IMR-90 (cell line): ENCODE results near the gene OPCML. TPM values are rescaled to one million over a fixed set of nuclear protein-coding genes. Genes with fewer than 3 reads are reported as not detected.

ENCODE experiments used
- ATAC-seq: fragments of 200-7000 bp; cut with Tn5 transposase; 2 replicates; pipeline ENCODE4 v1.9.1; 2020; ENCODE audit warnings: low read depth, mild to moderate bottlenecking, moderate library complexity
- BruUV-seq: library from RNA; stranded (reverse); fragments of 400-500 nt; replicated peaks from 2 replicates; lab custom pipeline; 2021; lab: Mats Ljungman, UMichigan
- CTCF ChIA-PET: fragments of 300-600 bp; formaldehyde crosslinking; extraction: SDS; loops from one replicate; lab custom pipeline; 2021; ENCODE audit warnings: antibody characterized with exemption; lab: Yijun Ruan, JAX
- POLR2A ChIA-PET: fragments of 300-600 bp; sonication (Branson Sonifier 250); formaldehyde crosslinking; loops from one replicate; lab custom pipeline; 2022; ENCODE audit warnings: antibody characterized with exemption; ENCODE audit not compliant: unreplicated experiment; lab: Charles Lee
- DNase-seq: peaks from one replicate; pipeline ENCODE4 v3.0.0; 2013
- H2AFZ ChIP-seq: replicated peaks from 2 replicates; pipeline ENCODE3; 2013; ENCODE audit warnings: low read length, mild to moderate bottlenecking; ENCODE audit not compliant: poor library complexity
- H2AK5ac ChIP-seq: 2 replicates; pipeline ENCODE4 v1.6.1; 2013; ENCODE audit warnings: low read depth, low read length, inconsistent platforms
- H2AK9ac ChIP-seq: replicated peaks from 2 replicates; pipeline ENCODE3; 2013; ENCODE audit warnings: mild to moderate bottlenecking, low read depth, low read length, moderate library complexity; ENCODE audit not compliant: poor library complexity
- H2BK120ac ChIP-seq: 2 replicates; pipeline ENCODE4 v1.6.1; 2013; ENCODE audit warnings: low read depth, low read length, inconsistent platforms
- H2BK15ac ChIP-seq: 3 replicates; pipeline ENCODE4 v1.6.1; 2013; ENCODE audit warnings: low read depth, low read length, inconsistent platforms
- H2BK20ac ChIP-seq: 2 replicates; pipeline ENCODE4 v1.6.1; 2013; ENCODE audit warnings: low read depth, mild to moderate bottlenecking, inconsistent platforms, low read length, moderate library complexity
- H2BK5ac ChIP-seq: 2 replicates; pipeline ENCODE4 v1.6.1; 2013; ENCODE audit warnings: mild to moderate bottlenecking, low read depth, low read length, inconsistent platforms; ENCODE audit not compliant: poor library complexity, severe bottlenecking
- H3K14ac ChIP-seq: replicated peaks from 2 replicates; pipeline ENCODE4 v1.6.1; 2013; ENCODE audit warnings: low read depth, low read length, inconsistent platforms
- H3K18ac ChIP-seq: 2 replicates; pipeline ENCODE4 v1.6.1; 2013; ENCODE audit warnings: low read depth, low read length, control low read depth
- H3K23ac ChIP-seq: 2 replicates; pipeline ENCODE4 v1.6.1; 2013; ENCODE audit warnings: low read depth, low read length, inconsistent platforms
- H3K27ac ChIP-seq: 2 replicates; pipeline ENCODE4 v1.5.1; 2013; ENCODE audit warnings: mild to moderate bottlenecking, control low read depth, low read length; ENCODE audit not compliant: insufficient read depth
- H3K27me3 ChIP-seq: 2 replicates; pipeline ENCODE4 v1.6.1; 2013; ENCODE audit warnings: low read length; ENCODE audit not compliant: control insufficient read depth, insufficient read depth
- H3K36me3 ChIP-seq: 2 replicates; pipeline ENCODE4 v1.6.1; 2013; ENCODE audit warnings: low read length, mixed read lengths; ENCODE audit not compliant: control insufficient read depth, insufficient read depth
- H3K4ac ChIP-seq: 2 replicates; pipeline ENCODE4 v1.6.1; 2013; ENCODE audit warnings: low read depth, low read length, inconsistent platforms
- H3K4me1 ChIP-seq: 2 replicates; pipeline ENCODE4 v1.6.1; 2013; ENCODE audit warnings: low read length, mixed read lengths; ENCODE audit not compliant: control insufficient read depth, insufficient read depth
- H3K4me2 ChIP-seq: 2 replicates; pipeline ENCODE4 v1.6.1; 2013; ENCODE audit warnings: low read depth, mild to moderate bottlenecking, control low read depth, low read length, moderate library complexity
- H3K4me3 ChIP-seq: 2 replicates; pipeline ENCODE4 v1.5.1; 2013; ENCODE audit warnings: low read depth, mild to moderate bottlenecking, control low read depth, low read length, moderate library complexity; ENCODE audit not compliant: insufficient read depth
- H3K56ac ChIP-seq: 2 replicates; pipeline ENCODE4 v1.6.1; 2013; ENCODE audit warnings: low read length, inconsistent platforms; ENCODE audit not compliant: insufficient read depth; ENCODE audit errors: extremely low read depth
- H3K79me1 ChIP-seq, 2 experiments: 2 replicates each; pipeline ENCODE4 v1.6.1; 2013; ENCODE audit warnings: low read length in 2 of 2, inconsistent platforms in 1 of 2, low read depth in 1 of 2
- H3K9ac ChIP-seq: 2 replicates; pipeline ENCODE4 v1.6.1; 2013; ENCODE audit warnings: low read depth, low read length, control low read depth
- H3K9me1 ChIP-seq: 2 replicates; pipeline ENCODE4 v1.6.1; 2013; ENCODE audit warnings: low read length, inconsistent platforms; ENCODE audit not compliant: insufficient read depth
- H3K9me3 ChIP-seq: 2 replicates; pipeline ENCODE4 v1.6.1; 2013; ENCODE audit warnings: low read length; ENCODE audit not compliant: control insufficient read depth, insufficient read depth
- H4K20me1 ChIP-seq: 2 replicates; pipeline ENCODE4 v1.6.1; 2013; ENCODE audit warnings: low read length, inconsistent platforms; ENCODE audit not compliant: insufficient read depth
- H4K5ac ChIP-seq: 2 replicates; pipeline ENCODE4 v1.6.1; 2013; ENCODE audit warnings: mild to moderate bottlenecking, low read depth, low read length, control low read depth
- H4K8ac ChIP-seq, 2 experiments: 2 replicates each; pipeline ENCODE4 v1.6.1; 2013; ENCODE audit warnings: low read depth in 2 of 2, low read length in 2 of 2, control low read depth in 1 of 2, inconsistent platforms in 1 of 2
- H4K91ac ChIP-seq: 2 replicates; pipeline ENCODE4 v1.6.1; 2013; ENCODE audit warnings: low read depth, low read length, inconsistent platforms; ENCODE audit not compliant: insufficient read depth
- BHLHE40 ChIP-seq: fragments of 150-350 bp; IDR thresholded peaks from 2 replicates; pipeline ENCODE4 v1.6.1; 2016; ENCODE audit warnings: mild to moderate bottlenecking, low read depth, low read length
- CEBPB ChIP-seq: IDR thresholded peaks from 2 replicates; pipeline ENCODE4 v1.6.1; 2012; ENCODE audit warnings: low read depth, low read length, improper control_type of control experiment
- CHD1 ChIP-seq: IDR thresholded peaks from 2 replicates; pipeline ENCODE4 v1.6.1; 2012; ENCODE audit warnings: low read depth, low read length, improper control_type of control experiment
- CTCF ChIP-seq: conservative IDR thresholded peaks from 2 replicates; pipeline ENCODE4 v1.5.1; 2012; ENCODE audit warnings: mild to moderate bottlenecking, low read depth, low read length, improper control_type of control experiment
- FOS ChIP-seq: fragments of 150-350 bp; IDR thresholded peaks from 2 replicates; pipeline ENCODE4 v1.6.1; 2016; ENCODE audit warnings: low read depth, low read length
- MAFK ChIP-seq: IDR thresholded peaks from 2 replicates; pipeline ENCODE4 v1.6.1; 2012; ENCODE audit warnings: low read depth, low read length, improper control_type of control experiment
- MAZ ChIP-seq: IDR thresholded peaks from 2 replicates; pipeline ENCODE4 v1.6.1; 2012; ENCODE audit warnings: low read depth, mild to moderate bottlenecking, low read length, improper control_type of control experiment, moderate library complexity, borderline replicate concordance
- MXI1 ChIP-seq: IDR thresholded peaks from 2 replicates; pipeline ENCODE4 v1.6.1; 2012; ENCODE audit warnings: low read depth, mild to moderate bottlenecking, low read length, moderate library complexity, borderline replicate concordance
- NFE2L2 ChIP-seq: fragments of 150-350 bp; IDR thresholded peaks from 2 replicates; pipeline ENCODE4 v1.6.1; 2016; ENCODE audit warnings: low read depth, mild to moderate bottlenecking, low read length
- POLR2A ChIP-seq: IDR thresholded peaks from 2 replicates; pipeline ENCODE4 v1.6.1; 2012; ENCODE audit warnings: mild to moderate bottlenecking, low read depth, low read length
- RAD21 ChIP-seq: IDR thresholded peaks from 2 replicates; pipeline ENCODE4 v1.6.1; 2012; ENCODE audit warnings: low read length, improper control_type of control experiment
- RCOR1 ChIP-seq: IDR thresholded peaks from 2 replicates; pipeline ENCODE4 v1.6.1; 2012; ENCODE audit warnings: mild to moderate bottlenecking, low read length, improper control_type of control experiment; ENCODE audit not compliant: insufficient replicate concordance
- RFX5 ChIP-seq: IDR thresholded peaks from 2 replicates; pipeline ENCODE4 v1.8.0; 2012; ENCODE audit warnings: low read depth, mild to moderate bottlenecking, low read length, moderate library complexity
- SMC3 ChIP-seq: fragments of 150-350 bp; IDR thresholded peaks from 2 replicates; pipeline ENCODE4 v1.6.1; 2016; ENCODE audit warnings: low read depth, mild to moderate bottlenecking, antibody characterized with exemption, low read length, moderate library complexity
- USF2 ChIP-seq: fragments of 150-350 bp; IDR thresholded peaks from 2 replicates; pipeline ENCODE4 v1.6.1; 2017; ENCODE audit warnings: mild to moderate bottlenecking, antibody characterized with exemption, low read length, low read depth
- WGBS, 2 experiments: methylation state at CpG; one replicate each; pipeline versions ENCODE4 v1.1.5 to v1.1.7; 2013; ENCODE audit warnings: missing lambda C conversion rate in 2 of 2; ENCODE audit not compliant: insufficient read length in 1 of 2; ENCODE audit errors: extremely low coverage in 2 of 2; 5-methylcytosine and 5-hydroxymethylcytosine counted together
- dilution Hi-C: fragments of 300-500 bp; cut with HindIII; formaldehyde crosslinking; loops from one replicate; pipeline ENCODE4 v1.14.3; 2018; ENCODE audit warnings: low sequenced_read_pairs; ENCODE audit not compliant: unreplicated experiment
- in situ Hi-C: fragments of 300-500 bp; cut with MboI; formaldehyde crosslinking; loops from 3 replicates; pipeline ENCODE4 v1.14.3; 2019; ENCODE audit warnings: low sequenced_read_pairs, inconsistent platforms, mixed read lengths
- intact Hi-C: fragments of 100-400 bp; cut with micrococcal nuclease; formaldehyde crosslinking; loops from 2 replicates; pipeline ENCODE4 v1.10.0; 2022
- polyA plus RNA-seq, 3 experiments: library from polyadenylated mRNA; depleted of rRNA; stranded (reverse); fragments of >200 nt; gene quantifications; 2 replicates each; pipeline ENCODE4 v1.2.3, GENCODE V29; 2012; ENCODE audit warnings: low replicate concordance in 1 of 3
- total RNA-seq: library from RNA; depleted of rRNA; stranded (reverse); fragments of >200 nt; gene quantifications from 2 replicates; pipeline ENCODE4 v1.2.3, GENCODE V29; 2012
- TF ChIP-seq, protein P1 (sequence below): fragments of 150-350 bp; IDR thresholded peaks from 2 replicates; pipeline ENCODE4 v1.6.1; 2016; ENCODE audit warnings: low read depth, mild to moderate bottlenecking, low read length, moderate library complexity, borderline replicate concordance

OPCML gene
- total and polyA plus RNA-seq, 2 of the 4 experiments (the other 2 are of a cell fraction) = under 0.01 to 2.6 TPM

- H3K18ac ChIP-seq = no peak overlapping the region
- intact Hi-C loops (no loop called here), in situ Hi-C loops (no loop called here), dilution Hi-C loops (no loop called here)
- BruUV-seq = no TSS peak
- TF ChIP-seq CTCF (no peak), RFX5 (no peak), BHLHE40 (no peak), SMC3 (no peak), USF2 (no peak), MAZ (no peak), CHD1 (no peak), RAD21 (no peak), NFE2L2 (no peak), FOS (no peak), CEBPB (no peak), MXI1 (no peak), MAFK (no peak), RCOR1 (no peak), POLR2A (no peak)
- TF ChIP-seq, protein P1, sequence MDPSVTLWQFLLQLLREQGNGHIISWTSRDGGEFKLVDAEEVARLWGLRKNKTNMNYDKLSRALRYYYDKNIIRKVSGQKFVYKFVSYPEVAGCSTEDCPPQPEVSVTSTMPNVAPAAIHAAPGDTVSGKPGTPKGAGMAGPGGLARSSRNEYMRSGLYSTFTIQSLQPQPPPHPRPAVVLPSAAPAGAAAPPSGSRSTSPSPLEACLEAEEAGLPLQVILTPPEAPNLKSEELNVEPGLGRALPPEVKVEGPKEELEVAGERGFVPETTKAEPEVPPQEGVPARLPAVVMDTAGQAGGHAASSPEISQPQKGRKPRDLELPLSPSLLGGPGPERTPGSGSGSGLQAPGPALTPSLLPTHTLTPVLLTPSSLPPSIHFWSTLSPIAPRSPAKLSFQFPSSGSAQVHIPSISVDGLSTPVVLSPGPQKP = no peak
- POLR2A ChIA-PET = no interaction called here
- H3K9me3 ChIP-seq = peaks cover 25% of the 10 kb centered on the region
- no peaks in the 10 kb centered on the region for H3K36me3 ChIP-seq
- H3K23ac ChIP-seq = no peak overlapping the region
- no peaks in the 10 kb centered on the region for H4K20me1 ChIP-seq
- CTCF ChIA-PET = no interaction called here
- H3K79me1 ChIP-seq = no peaks in the 10 kb centered on the region
- no peak overlapping the region for H2BK120ac ChIP-seq
- H4K8ac ChIP-seq = no peak overlapping the region
- no peak overlapping the region for H3K4ac ChIP-seq
- H3K4me1 ChIP-seq = no peaks in the 10 kb centered on the region
- no peak overlapping the region for H2AK5ac ChIP-seq
- no peak for DNase-seq
- H3K27ac ChIP-seq = no peak overlapping the region
- no peak overlapping the region for H2BK20ac ChIP-seq
- no peak overlapping the region for H3K9ac ChIP-seq
- H3K56ac ChIP-seq = no peak overlapping the region
- H3K4me2 ChIP-seq = no peak overlapping the region
- no peak overlapping the region for H2BK5ac ChIP-seq
- no peak overlapping the region for H4K5ac ChIP-seq
- H3K14ac ChIP-seq = no peak overlapping the region
- no peaks in the 10 kb centered on the region for H3K27me3 ChIP-seq
- H2BK15ac ChIP-seq = no peak overlapping the region
- H2AK9ac ChIP-seq = no peak overlapping the region
- H2AFZ ChIP-seq = no peak overlapping the region
- no peaks in the 10 kb centered on the region for H3K9me1 ChIP-seq
- no CpG with 5 or more reads among the region's 4 CpGs for WGBS, 2 experiments
- no peak for ATAC-seq
- H4K91ac ChIP-seq = no peak overlapping the region
- H3K4me3 ChIP-seq = no peak overlapping the region
These were observed 334.9 kb downstream of the OPCML start for GRCh38 chr11:133197425-133197824.
